OCI-LY7 (cell line): Measurements from ENCODE around the gene CSTF2T.

Source experiments
- EZH2phosphoT487 ChIP-seq: fragments of 200-600 bp; sonication (generic); IDR thresholded peaks from 2 replicates; pipeline ENCODE4 v1.6.1; 2018; ENCODE audit warnings: low read depth, borderline replicate concordance, mild to moderate bottlenecking, mixed run types, antibody characterized with exemption, low read length, moderate library complexity, mixed read lengths
- TF ChIP-seq, protein P1 (sequence below): fragments of 200-600 bp; sonication (generic); conservative IDR thresholded peaks from 2 replicates; pipeline ENCODE4 v1.5.1; 2014; ENCODE audit warnings: mild to moderate bottlenecking, antibody characterized with exemption, low read length, moderate library complexity, mixed read lengths

DNA sequence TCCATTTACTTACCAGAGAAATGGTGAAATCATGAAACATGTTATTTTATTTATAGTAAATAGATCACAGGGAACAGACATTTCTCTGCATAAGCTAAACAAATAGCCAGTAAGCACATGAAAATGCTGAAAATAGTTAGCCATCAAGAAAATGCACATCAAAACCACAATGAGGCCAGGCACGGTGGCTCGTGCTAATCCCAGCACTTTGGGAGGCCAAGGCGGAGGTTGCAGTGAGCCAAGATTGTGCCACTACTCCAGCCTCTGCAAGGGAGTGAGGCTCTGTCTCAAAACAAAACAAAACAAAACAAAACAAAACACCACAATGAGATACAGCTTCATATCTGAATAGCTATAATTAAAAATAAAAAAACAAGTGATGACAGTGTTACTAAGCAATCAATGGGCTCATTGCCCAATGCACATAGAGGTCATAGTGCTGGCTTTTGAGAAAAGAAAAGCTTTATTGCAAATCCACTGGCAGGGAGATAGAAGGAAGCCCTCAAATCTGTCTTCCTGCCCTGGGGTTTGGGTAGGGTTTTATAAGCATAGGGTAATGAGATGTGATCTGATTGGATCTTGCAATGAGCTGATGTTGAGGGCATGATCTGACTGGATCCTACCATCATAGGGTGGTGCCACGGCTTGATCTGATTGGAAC lies 16.2 kb downstream of the CSTF2T start:
- TF ChIP-seq, protein P1, sequence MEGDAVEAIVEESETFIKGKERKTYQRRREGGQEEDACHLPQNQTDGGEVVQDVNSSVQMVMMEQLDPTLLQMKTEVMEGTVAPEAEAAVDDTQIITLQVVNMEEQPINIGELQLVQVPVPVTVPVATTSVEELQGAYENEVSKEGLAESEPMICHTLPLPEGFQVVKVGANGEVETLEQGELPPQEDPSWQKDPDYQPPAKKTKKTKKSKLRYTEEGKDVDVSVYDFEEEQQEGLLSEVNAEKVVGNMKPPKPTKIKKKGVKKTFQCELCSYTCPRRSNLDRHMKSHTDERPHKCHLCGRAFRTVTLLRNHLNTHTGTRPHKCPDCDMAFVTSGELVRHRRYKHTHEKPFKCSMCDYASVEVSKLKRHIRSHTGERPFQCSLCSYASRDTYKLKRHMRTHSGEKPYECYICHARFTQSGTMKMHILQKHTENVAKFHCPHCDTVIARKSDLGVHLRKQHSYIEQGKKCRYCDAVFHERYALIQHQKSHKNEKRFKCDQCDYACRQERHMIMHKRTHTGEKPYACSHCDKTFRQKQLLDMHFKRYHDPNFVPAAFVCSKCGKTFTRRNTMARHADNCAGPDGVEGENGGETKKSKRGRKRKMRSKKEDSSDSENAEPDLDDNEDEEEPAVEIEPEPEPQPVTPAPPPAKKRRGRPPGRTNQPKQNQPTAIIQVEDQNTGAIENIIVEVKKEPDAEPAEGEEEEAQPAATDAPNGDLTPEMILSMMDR: no peak
- no peak for TF ChIP-seq EZH2phosphoT487
